CD4-positive, alpha-beta memory T cell (primary cell): Measurements from ENCODE around the gene ADGRB2. TPM values are rescaled to one million over a fixed set of nuclear protein-coding genes. Genes with fewer than 3 reads are reported as not detected.

ENCODE experiments used
- CTCF ChIA-PET: fragments of 350-600 bp; sonication (Branson Sonifier 250); formaldehyde crosslinking; loops from one replicate; lab custom pipeline; 2021; ENCODE audit warnings: inconsistent platforms; ENCODE audit not compliant: partially characterized antibody; lab: Charles Lee
- POLR2A ChIA-PET: fragments of 350-600 bp; sonication (Branson Sonifier 250); formaldehyde crosslinking; loops from one replicate; lab custom pipeline; 2021; ENCODE audit not compliant: partially characterized antibody; lab: Charles Lee
- DNase-seq, 5 donors: peaks; one replicate each; pipeline versions ENCODE4 v3.0.0 to v3.0.0-alpha.2; 2020 to 2022; ENCODE audit warnings: mixed read lengths in 1 of 5
- H3K27ac ChIP-seq: one replicate; pipeline ENCODE4 v1.7.0; 2013; ENCODE audit warnings: low read depth, low read length
- H3K27me3 ChIP-seq: 2 replicates; pipeline ENCODE4 v1.7.0; 2013; ENCODE audit warnings: mild to moderate bottlenecking, low read length, moderate library complexity; ENCODE audit not compliant: insufficient read depth
- H3K36me3 ChIP-seq: 2 replicates; pipeline ENCODE4 v1.7.0; 2013; ENCODE audit warnings: mild to moderate bottlenecking, low read length, moderate library complexity; ENCODE audit not compliant: insufficient read depth
- H3K4me1 ChIP-seq: 2 replicates; pipeline ENCODE4 v1.7.0; 2013; ENCODE audit warnings: mild to moderate bottlenecking, low read length, moderate library complexity; ENCODE audit not compliant: insufficient read depth
- H3K4me3 ChIP-seq, 2 donors: one replicate each; pipeline ENCODE4 v1.7.0; 2013; ENCODE audit warnings: low read length in 2 of 2, mild to moderate bottlenecking in 1 of 2
- H3K9me3 ChIP-seq, 2 donors: one replicate each; pipeline ENCODE4 v1.7.0; 2013; ENCODE audit warnings: low read length in 2 of 2, control low read depth in 1 of 2; ENCODE audit not compliant: control insufficient read depth in 1 of 2
- H3K27ac Mint-ChIP-seq, 7 donors: one replicate each; pipeline ENCODE4 v1.8.0; 2020 to 2021; ENCODE audit warnings: mixed read lengths in 7 of 7, mild to moderate bottlenecking in 6 of 7, inconsistent platforms in 3 of 7, moderate library complexity in 3 of 7
- H3K27me3 Mint-ChIP-seq, 2 donors: one replicate each; pipeline ENCODE4 v1.8.0; 2020 to 2021; ENCODE audit warnings: mixed read lengths in 2 of 2
- H3K36me3 Mint-ChIP-seq, 2 donors: one replicate each; pipeline ENCODE4 v1.8.0; 2020 to 2021; ENCODE audit warnings: mixed read lengths in 2 of 2, inconsistent platforms in 1 of 2, mild to moderate bottlenecking in 1 of 2
- H3K4me1 Mint-ChIP-seq, 4 donors: one replicate each; pipeline ENCODE4 v1.8.0; 2020 to 2021; ENCODE audit warnings: mixed read lengths in 4 of 4, mild to moderate bottlenecking in 1 of 4
- H3K4me3 Mint-ChIP-seq, 8 donors: one replicate each; pipeline ENCODE4 v1.8.0; 2020 to 2021; ENCODE audit warnings: mixed read lengths in 8 of 8, mild to moderate bottlenecking in 7 of 8, moderate library complexity in 6 of 8, inconsistent platforms in 3 of 8
- H3K9me3 Mint-ChIP-seq, 8 donors: one replicate each; pipeline ENCODE4 v1.8.0; 2020 to 2021; ENCODE audit warnings: mixed read lengths in 8 of 8, mild to moderate bottlenecking in 5 of 8, inconsistent platforms in 3 of 8, moderate library complexity in 1 of 8
- intact Hi-C: fragments of 100-400 bp; cut with micrococcal nuclease; formaldehyde crosslinking; loops from one replicate; pipeline ENCODE4 v1.15.1; 2023
- polyA plus RNA-seq, 2 donors: library from polyadenylated mRNA; unstranded; fragments of 300-500 nt; fragmentation: Illumina TruSeq; gene quantifications; one replicate each; pipeline ENCODE4 v1.2.3, GENCODE V29; 2021
- total RNA-seq, 2 experiments: library from RNA; stranded (reverse); gene quantifications; one replicate each; pipeline ENCODE4 v1.2.3, GENCODE V29; 2021

ADGRB2 gene
- total and polyA plus RNA-seq, 4 experiments from 2014 or later: 0.55 to 2.0 (median 1.5) TPM; not detected in 1

DNA sequence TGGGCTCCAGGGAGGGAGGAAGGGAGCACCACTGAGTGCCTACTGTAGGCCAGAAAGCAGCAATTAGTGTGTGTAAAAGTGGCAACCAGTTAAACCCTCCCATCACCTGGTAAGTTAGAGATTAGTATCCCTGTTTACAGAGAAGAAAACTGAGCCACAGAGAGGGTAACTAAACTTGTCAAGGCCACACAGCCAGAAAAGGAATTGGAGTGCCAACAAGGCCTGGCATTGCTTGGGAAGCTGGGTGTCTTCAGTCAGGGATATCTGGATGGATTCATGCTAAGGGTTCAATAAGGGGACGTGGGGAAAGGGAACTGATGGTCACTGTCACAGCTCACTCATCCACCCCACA lies 23.6 kb upstream of the ADGRB2 start:
- Histone ChIP-seq H3K27ac (peak overlapping the region; percentile 71), H3K4me3 (peak overlapping the region in 1 of 2 donors; percentile 78), H3K9me3 (no peaks in the 10 kb centered on the region), H3K4me1 (peaks cover 9% of the 10 kb centered on the region), H3K36me3 (no peaks in the 10 kb centered on the region), H3K27me3 (no peaks in the 10 kb centered on the region)
- no peaks in the 10 kb centered on the region for H3K27me3 Mint-ChIP-seq
- DNase-seq: no peak
- intact Hi-C loops: loop anchor here (1.0 to 5.0 kb wide), 2 partner anchors 22 to 240 kb away; no protein-coding TSS in a partner anchor
- H3K4me1 Mint-ChIP-seq: peaks cover 5 to 19% (median 10%) of the 10 kb centered on the region in 4 donors
- ChIA-PET CTCF (interaction anchor here (1.1 to 6.4 kb wide), 14 partner anchors 22 to 394 kb away, joined by 3 to 126 read pairs (median 12); partner anchors contain the start of genes ADGRB2 and PEF1), POLR2A (interaction anchor here (0.7 to 2.5 kb wide), 10 partner anchors 24 to 464 kb away, joined by 3 to 32 read pairs (median 5); partner anchors contain the start of genes ADGRB2, KHDRBS1, LCK and PEF1)
- peak overlapping the region; percentile 90 to 99 (median 97) for H3K27ac Mint-ChIP-seq
- H3K36me3 Mint-ChIP-seq: peaks cover 0 to 2% of the 10 kb centered on the region in 2 donors
- no peaks in the 10 kb centered on the region for H3K9me3 Mint-ChIP-seq
- H3K4me3 Mint-ChIP-seq: peak overlapping the region; percentile 89 to 96 (median 94)

DNA sequence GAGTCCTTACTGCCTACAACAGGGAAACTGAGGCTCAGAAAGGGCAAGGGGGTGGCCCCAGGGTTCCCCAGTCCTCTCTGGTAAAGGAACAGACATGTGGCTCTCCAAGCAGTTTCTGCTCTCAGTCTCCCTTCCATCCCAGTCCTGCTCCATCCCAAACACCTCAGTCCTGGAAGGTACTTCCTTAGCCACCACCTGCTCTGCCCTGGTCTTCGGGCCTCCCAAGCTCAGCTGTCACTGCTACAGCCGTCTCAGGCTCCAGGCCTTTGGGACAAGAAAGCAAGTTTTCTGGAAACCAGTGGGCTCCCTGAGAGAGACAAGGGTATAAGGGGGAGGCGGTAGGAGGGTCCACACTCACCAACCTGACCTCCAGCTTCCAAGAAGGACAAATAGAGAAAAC lies 23.1 kb upstream of the ADGRB2 start:
- no peaks in the 10 kb centered on the region for H3K9me3 ChIP-seq
- peaks cover 9% of the 10 kb centered on the region for H3K4me1 ChIP-seq
- no peaks in the 10 kb centered on the region for H3K36me3 ChIP-seq
- peaks cover 0 to 2% of the 10 kb centered on the region in 2 donors for H3K36me3 Mint-ChIP-seq
- peak overlapping the region in 4 of 8 donors; percentile 89 to 95 (median 94) for H3K4me3 Mint-ChIP-seq
- ChIA-PET CTCF (interaction anchor here (2.6 to 6.4 kb wide), 4 partner anchors 21 to 143 kb away, joined by 13 to 126 read pairs (median 40); partner anchors contain the start of genes ADGRB2 and PEF1), POLR2A (interaction anchor here (1.0 to 2.5 kb wide), 4 partner anchors 23 to 464 kb away, joined by 3 to 32 read pairs (median 4); partner anchors contain the start of genes ADGRB2 and LCK)
- intact Hi-C loops: loop anchor here (5.0 kb wide), 1 partner anchor 240 kb away; no protein-coding TSS in a partner anchor
- H3K4me1 Mint-ChIP-seq: peaks cover 5 to 19% (median 10%) of the 10 kb centered on the region in 4 donors
- DNase-seq: no peak
- H3K27me3 ChIP-seq: no peaks in the 10 kb centered on the region
- no peaks in the 10 kb centered on the region for H3K27me3 Mint-ChIP-seq
- peak overlapping the region; percentile 90 to 99 (median 97) for H3K27ac Mint-ChIP-seq
- H3K4me3 ChIP-seq: no peak overlapping the region
- H3K27ac ChIP-seq: peak overlapping the region; percentile 71
- no peaks in the 10 kb centered on the region for H3K9me3 Mint-ChIP-seq

DNA sequence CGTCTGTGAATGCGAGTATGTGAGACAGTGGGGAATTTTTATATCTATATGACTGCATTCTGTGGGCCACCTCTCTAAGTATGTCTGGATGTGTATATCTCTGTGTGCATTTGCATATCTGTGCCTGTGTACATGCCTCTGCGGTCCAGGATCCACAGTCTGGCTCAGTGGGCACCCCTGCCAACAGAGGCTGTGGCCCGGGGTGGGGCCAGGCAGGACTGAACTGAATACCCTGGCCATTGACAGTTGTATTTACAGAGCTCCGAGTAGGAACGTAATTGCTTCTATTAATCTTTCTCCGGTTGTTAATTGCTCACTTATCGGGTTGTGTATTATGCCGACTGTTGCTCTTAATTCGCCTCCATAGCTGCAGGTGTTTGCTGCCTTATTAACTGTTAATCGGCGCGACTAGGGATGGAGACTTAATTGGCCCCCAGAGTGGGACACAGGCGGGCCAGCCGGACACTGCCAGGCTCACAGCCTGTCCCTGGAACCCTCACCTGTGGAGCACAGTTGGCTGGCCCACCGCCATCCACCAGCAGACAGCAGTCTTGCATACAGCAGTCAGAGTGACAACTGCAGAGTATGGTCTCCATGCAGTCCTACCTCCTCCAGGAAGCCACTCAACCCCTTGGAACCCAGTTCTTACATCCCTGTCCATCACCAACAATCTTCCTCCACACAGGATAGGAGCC lies 22.4 kb upstream of the ADGRB2 start:
- no peaks in the 10 kb centered on the region for H3K9me3 ChIP-seq
- H3K27me3 ChIP-seq: no peaks in the 10 kb centered on the region
- H3K36me3 ChIP-seq: no peaks in the 10 kb centered on the region
- no peak for DNase-seq
- no peaks in the 10 kb centered on the region for H3K27me3 Mint-ChIP-seq
- H3K9me3 Mint-ChIP-seq: no peaks in the 10 kb centered on the region
- H3K4me3 ChIP-seq: no peak overlapping the region
- peak overlapping the region in 1 of 8 donors; percentile 1 for H3K4me3 Mint-ChIP-seq
- CTCF ChIA-PET: interaction anchor here (6.0 to 6.4 kb wide), 2 partner anchors 25 to 123 kb away, joined by 57 to 126 read pairs; no protein-coding TSS in a partner anchor
- H3K4me1 Mint-ChIP-seq: peaks cover 5 to 19% (median 10%) of the 10 kb centered on the region in 4 donors
- intact Hi-C loops: loop anchor here (5.0 kb wide), 1 partner anchor 239 kb away; no protein-coding TSS in a partner anchor
- H3K4me1 ChIP-seq: peaks cover 9% of the 10 kb centered on the region
- H3K27ac Mint-ChIP-seq: peak overlapping the region in 2 of 7 donors; percentile 97 to 98
- peaks cover 0 to 2% of the 10 kb centered on the region in 2 donors for H3K36me3 Mint-ChIP-seq
- POLR2A ChIA-PET: no interaction called here
- no peak overlapping the region for H3K27ac ChIP-seq

DNA sequence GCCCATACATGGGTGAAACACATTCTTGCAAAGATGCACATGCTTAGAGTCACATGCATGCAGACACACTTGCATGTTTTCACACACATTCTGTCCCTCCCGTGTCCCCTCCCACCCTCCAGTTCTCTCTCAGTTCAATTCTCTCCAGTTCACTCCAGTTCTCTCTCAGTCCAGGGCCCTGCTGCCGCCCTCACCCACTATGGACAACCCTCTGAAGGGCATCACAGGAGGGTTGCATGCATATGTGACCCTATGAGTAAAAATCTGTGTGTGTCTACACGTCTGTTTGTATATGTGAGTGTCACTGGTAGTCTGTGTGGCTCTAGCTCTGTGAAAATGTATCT lies 21.8 kb upstream of the ADGRB2 start:
- Mint-ChIP-seq H3K4me3 (no peak overlapping the region), H3K27ac (no peak overlapping the region), H3K36me3 (peaks cover 0 to 2% of the 10 kb centered on the region in 2 donors), H3K27me3 (no peaks in the 10 kb centered on the region), H3K9me3 (no peaks in the 10 kb centered on the region), H3K4me1 (peaks cover 5 to 19% (median 10%) of the 10 kb centered on the region in 4 donors)
- no peaks in the 10 kb centered on the region for H3K27me3 ChIP-seq
- H3K27ac ChIP-seq: no peak overlapping the region
- no peak overlapping the region for H3K4me3 ChIP-seq
- H3K4me1 ChIP-seq: peaks cover 9% of the 10 kb centered on the region
- CTCF ChIA-PET: interaction anchor here (1.3 to 6.4 kb wide), 2 partner anchors 24 to 223 kb away, joined by 3 to 57 read pairs; no protein-coding TSS in a partner anchor
- intact Hi-C loops: loop anchor here (5.0 kb wide), 1 partner anchor 239 kb away; no protein-coding TSS in a partner anchor
- POLR2A ChIA-PET: no interaction called here
- H3K9me3 ChIP-seq: no peaks in the 10 kb centered on the region
- no peaks in the 10 kb centered on the region for H3K36me3 ChIP-seq
- no peak for DNase-seq

DNA sequence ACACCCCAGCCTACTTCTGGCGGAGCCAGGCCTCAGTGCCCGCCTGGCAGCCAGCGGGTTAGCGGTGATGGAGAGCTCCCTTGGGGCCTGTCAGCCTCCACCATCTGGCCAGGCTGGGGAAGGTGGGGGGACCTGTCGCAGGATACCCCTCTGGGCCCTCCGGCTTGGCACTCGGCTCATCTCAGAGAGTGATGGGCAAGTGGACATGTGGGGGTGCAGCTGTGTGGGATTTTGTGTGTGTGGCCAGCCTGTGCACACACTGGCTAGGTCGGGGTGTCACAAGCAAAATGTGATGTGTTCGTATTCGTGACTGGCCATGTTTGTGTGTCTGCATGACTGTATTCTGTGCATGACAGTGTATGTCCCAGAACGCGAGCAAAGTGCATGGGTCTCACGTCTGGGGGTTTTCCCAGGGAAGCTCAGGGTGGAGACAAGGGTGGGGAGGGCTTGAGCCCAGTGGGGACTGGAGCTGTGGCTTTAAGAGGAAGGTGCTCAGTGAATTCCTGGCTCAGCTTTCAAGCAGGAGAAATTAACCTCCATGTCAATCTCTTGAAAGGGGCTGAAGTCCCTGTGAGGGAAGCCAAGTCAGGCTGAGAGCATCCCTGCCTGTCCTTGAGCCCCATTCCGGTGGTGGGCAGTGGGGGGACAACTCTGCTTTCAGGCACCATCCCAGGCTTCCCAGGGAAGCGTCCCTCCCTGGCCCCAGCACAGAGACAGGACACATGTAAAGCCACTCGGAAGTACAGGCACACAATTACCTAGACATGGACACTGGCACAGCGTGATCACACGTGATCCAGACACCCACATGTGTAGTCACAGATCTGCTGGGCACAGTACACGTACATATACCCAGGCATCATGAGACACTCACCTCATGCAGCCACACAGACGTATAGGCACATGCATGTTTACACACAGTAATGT lies 21.1 kb upstream of the ADGRB2 start:
- no peaks in the 10 kb centered on the region for H3K27me3 Mint-ChIP-seq
- no peak overlapping the region for H3K4me3 Mint-ChIP-seq
- DNase-seq: no peak
- Histone ChIP-seq H3K36me3 (no peaks in the 10 kb centered on the region), H3K27me3 (no peaks in the 10 kb centered on the region), H3K4me1 (peaks cover 9% of the 10 kb centered on the region), H3K27ac (no peak overlapping the region), H3K4me3 (no peak overlapping the region), H3K9me3 (no peaks in the 10 kb centered on the region)
- peaks cover 0 to 2% of the 10 kb centered on the region in 2 donors for H3K36me3 Mint-ChIP-seq
- no peak overlapping the region for H3K27ac Mint-ChIP-seq
- H3K9me3 Mint-ChIP-seq: no peaks in the 10 kb centered on the region
- CTCF ChIA-PET: interaction anchor here (0.6 to 6.4 kb wide), 3 partner anchors 24 to 222 kb away, joined by 3 to 57 read pairs (median 3); no protein-coding TSS in a partner anchor
- intact Hi-C loops: loop anchor here (5.0 kb wide), 1 partner anchor 238 kb away; no protein-coding TSS in a partner anchor
- H3K4me1 Mint-ChIP-seq: peaks cover 5 to 19% (median 10%) of the 10 kb centered on the region in 4 donors
- POLR2A ChIA-PET: no interaction called here

DNA sequence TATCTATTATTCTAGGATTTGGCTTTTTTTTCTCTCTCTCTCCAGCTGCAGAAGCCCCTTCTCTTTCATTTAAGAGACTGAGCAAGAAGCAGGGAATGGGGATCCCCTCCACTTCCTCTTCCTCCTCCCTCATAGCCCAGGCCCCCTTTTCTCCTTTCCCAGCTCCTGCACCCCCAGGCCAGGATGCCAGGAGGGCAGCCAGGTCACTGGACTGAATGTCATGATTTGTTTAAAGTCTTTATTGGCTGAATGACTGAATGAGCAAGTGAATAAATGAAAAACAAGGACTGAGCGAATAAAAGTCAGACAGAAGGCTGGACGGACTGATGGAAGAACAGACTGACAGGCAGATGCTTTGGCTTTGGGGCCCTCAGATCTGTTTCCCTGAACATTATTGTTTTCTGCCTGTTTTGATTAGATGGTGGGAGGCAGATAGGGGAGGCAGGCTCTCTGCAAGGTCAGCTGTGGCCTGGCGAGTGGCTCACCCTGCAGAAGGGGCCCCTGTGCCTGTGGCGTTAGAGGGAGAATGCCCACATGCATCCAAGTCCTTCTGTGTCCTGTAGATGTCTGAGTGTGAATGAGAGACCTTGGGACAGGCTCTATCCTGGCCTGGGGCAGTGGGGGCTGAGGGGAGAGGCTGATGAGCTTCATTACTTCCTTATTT lies 20.3 kb upstream of the ADGRB2 start:
- H3K36me3 ChIP-seq: no peaks in the 10 kb centered on the region
- Mint-ChIP-seq H3K9me3 (peaks cover 0 to 2% (median 0%) of the 10 kb centered on the region in 8 donors), H3K4me1 (peaks cover 5 to 16% (median 9%) of the 10 kb centered on the region in 4 donors), H3K27me3 (peaks cover 0 to 2% of the 10 kb centered on the region in 2 donors), H3K36me3 (peaks cover 0 to 2% of the 10 kb centered on the region in 2 donors), H3K27ac (peak overlapping the region in 2 of 7 donors; percentile 33 to 43), H3K4me3 (no peak overlapping the region)
- no peak overlapping the region for H3K27ac ChIP-seq
- no peaks in the 10 kb centered on the region for H3K27me3 ChIP-seq
- no peaks in the 10 kb centered on the region for H3K9me3 ChIP-seq
- intact Hi-C loops: loop anchor here (5.0 kb wide), 1 partner anchor 237 kb away; no protein-coding TSS in a partner anchor
- peaks cover 8% of the 10 kb centered on the region for H3K4me1 ChIP-seq
- no peak overlapping the region for H3K4me3 ChIP-seq
- ChIA-PET CTCF (interaction anchor here (0.6 to 1.3 kb wide), 3 partner anchors 23 to 221 kb away, joined by 3 read pairs; no protein-coding TSS in a partner anchor), POLR2A (no interaction called here)
- no peak for DNase-seq
